GM21447 (cell line): ENCODE data around the gene MOGAT3.
A peak's percentile ranks its signal among the peaks of the same experiment; 100 is the strongest.

Experiments
- ATAC-seq: cut with Tn5 transposase; IDR thresholded peaks from one replicate; pipeline ENCODE4 v1.9.1; 2021; ENCODE audit not compliant: unreplicated experiment

The MOGAT3 gene

GRCh38 chr7:101234636-101235035 lies 33.8 kb upstream of the MOGAT3 start:
- ATAC-seq: no peak

GRCh38 chr7:101233907-101234547 lies 33.2 kb upstream of the MOGAT3 start:
- no peak for ATAC-seq

GRCh38 chr7:101232141-101232850 lies 31.5 kb upstream of the MOGAT3 start:
- no peak for ATAC-seq

- ATAC-seq: no peak
These were observed 30.8 kb upstream of the MOGAT3 start for GRCh38 chr7:101231644-101232043.

- no peak for ATAC-seq
These were observed 25.9 kb upstream of the MOGAT3 start for GRCh38 chr7:101226721-101227120.

- no peak for ATAC-seq
These were observed 24.8 kb upstream of the MOGAT3 start for GRCh38 chr7:101225650-101226049.

- ATAC-seq: no peak
These were observed 22.7 kb upstream of the MOGAT3 start for GRCh38 chr7:101223528-101223927.

- ATAC-seq: no peak
These were observed 21.5 kb upstream of the MOGAT3 start for GRCh38 chr7:101222275-101222830.

GRCh38 chr7:101220295-101220694 lies 19.5 kb upstream of the MOGAT3 start:
- ATAC-seq: no peak

GRCh38 chr7:101218236-101219125 lies 17.6 kb upstream of the MOGAT3 start:
- peak; percentile 17 for ATAC-seq

GRCh38 chr7:101217388-101218235 lies 16.8 kb upstream of the MOGAT3 start, which contains the start of the genes PLOD3 and ZNHIT1:
Gene PLOD3, minus strand, starts transcription at chr7:101217581. Its CDS starts 307 bp downstream, at chr7:101217274.
Gene ZNHIT1, plus strand, starts transcription at chr7:101218165. Its CDS starts 31 bp downstream, at chr7:101218196.
- ATAC-seq: peak; percentile 56

- peak; percentile 14 for ATAC-seq
These were observed 16.1 kb upstream of the MOGAT3 start for GRCh38 chr7:101216860-101217387.

- no peak for ATAC-seq
These were observed 15.4 kb upstream of the MOGAT3 start for GRCh38 chr7:101216001-101216859.

GRCh38 chr7:101212014-101212413 lies 11.2 kb upstream of the MOGAT3 start:
- no peak for ATAC-seq

GRCh38 chr7:101211501-101211900 lies 10.7 kb upstream of the MOGAT3 start:
- no peak for ATAC-seq

GRCh38 chr7:101210143-101210542 lies 9.3 kb upstream of the MOGAT3 start:
- ATAC-seq: no peak

- no peak for ATAC-seq
These were observed 8.0 kb upstream of the MOGAT3 start for GRCh38 chr7:101208794-101209193.

GRCh38 chr7:101207459-101207858 lies 6.6 kb upstream of the MOGAT3 start:
- ATAC-seq: no peak

GRCh38 chr7:101206665-101207042 lies 5.8 kb upstream of the MOGAT3 start:
- ATAC-seq: no peak
